HG02678 (cell line): ENCODE data around the gene SPTBN1.

Experiments used
- ATAC-seq: cut with Tn5 transposase; IDR thresholded peaks from one replicate; pipeline ENCODE4 v1.9.1; 2021; ENCODE audit warnings: mild to moderate bottlenecking, moderate library complexity; ENCODE audit not compliant: unreplicated experiment

SPTBN1 gene

DNA sequence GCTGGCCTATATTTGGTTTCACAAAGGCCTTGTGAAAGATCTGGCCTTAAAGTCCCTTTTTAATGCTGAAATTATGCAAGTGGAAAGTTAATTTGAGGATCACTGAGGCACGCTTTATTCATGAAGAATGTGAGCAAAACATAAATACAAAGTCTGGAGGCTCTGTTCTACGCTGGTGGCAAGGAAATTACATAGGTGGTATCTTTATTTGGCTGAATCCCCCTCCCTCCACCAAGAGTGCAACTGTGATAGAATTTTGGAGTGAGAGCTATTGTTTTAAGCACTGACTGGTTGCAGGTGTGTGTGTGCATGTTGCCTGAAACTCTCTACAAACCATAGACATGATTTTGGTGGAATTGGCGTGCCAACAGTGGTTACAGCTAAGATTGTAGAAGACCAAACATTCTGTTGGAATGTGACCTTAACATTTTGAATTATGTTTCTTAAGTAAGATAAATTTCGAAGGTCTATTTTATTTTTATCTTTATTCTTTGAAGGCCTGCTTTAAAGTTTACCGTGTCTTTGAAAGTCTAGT is 114.3 kb downstream of the SPTBN1 start:
- ATAC-seq, result no peak

DNA sequence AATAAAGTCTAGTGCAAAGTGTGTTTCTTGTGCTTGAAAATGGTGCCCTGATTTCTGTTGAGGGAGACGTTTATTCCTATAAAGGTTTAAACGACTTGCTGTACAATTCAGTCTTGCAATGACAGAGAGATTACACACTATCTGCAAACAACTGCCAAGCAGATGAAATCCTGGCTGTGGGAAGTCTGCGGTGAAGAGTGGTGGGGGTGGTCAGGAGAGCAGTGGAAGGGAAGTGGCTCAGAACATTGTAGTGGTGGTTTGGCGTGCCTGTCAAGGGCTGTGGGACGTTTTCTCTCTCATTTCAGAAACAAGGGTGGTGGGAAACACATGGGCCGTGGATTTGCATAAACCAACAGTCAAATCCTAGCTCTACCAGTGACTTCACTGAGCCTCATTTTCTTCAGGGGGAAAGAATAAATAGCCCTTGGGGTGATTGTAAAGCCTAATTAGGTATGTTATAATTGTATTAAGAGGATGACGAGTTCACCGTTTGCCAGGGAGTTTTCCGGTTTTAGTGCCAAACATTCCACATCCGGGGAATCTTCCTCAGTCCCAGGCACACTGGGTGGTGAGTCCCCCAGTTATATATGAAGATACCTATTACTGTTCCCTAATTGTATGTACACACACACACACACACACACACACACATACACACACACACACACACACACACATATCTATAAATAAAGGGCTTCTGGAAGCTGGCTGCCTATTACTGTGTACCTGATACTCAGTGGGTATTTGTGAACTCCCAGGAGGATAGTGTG is 115.0 kb downstream of the SPTBN1 start:
- ATAC-seq, result peak; percentile 66

DNA sequence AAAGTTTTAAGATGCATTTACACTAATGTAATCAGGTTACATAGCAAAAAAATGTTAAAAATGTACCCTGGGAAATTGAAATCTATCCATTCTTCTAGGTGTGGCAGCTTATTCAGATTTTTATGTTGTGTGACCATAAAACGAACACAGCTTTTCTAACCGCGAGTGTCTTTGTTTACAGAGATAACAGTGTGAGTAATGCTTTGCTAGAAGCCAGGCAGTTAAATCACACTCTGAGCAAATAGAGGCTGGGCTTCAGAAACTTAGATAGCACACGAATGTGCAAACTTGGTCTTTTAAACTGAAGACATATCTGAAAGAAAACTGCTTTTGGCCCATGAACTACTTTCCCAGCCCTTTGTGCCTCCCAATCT is 116.1 kb downstream of the SPTBN1 start:
- ATAC-seq, result no peak

DNA sequence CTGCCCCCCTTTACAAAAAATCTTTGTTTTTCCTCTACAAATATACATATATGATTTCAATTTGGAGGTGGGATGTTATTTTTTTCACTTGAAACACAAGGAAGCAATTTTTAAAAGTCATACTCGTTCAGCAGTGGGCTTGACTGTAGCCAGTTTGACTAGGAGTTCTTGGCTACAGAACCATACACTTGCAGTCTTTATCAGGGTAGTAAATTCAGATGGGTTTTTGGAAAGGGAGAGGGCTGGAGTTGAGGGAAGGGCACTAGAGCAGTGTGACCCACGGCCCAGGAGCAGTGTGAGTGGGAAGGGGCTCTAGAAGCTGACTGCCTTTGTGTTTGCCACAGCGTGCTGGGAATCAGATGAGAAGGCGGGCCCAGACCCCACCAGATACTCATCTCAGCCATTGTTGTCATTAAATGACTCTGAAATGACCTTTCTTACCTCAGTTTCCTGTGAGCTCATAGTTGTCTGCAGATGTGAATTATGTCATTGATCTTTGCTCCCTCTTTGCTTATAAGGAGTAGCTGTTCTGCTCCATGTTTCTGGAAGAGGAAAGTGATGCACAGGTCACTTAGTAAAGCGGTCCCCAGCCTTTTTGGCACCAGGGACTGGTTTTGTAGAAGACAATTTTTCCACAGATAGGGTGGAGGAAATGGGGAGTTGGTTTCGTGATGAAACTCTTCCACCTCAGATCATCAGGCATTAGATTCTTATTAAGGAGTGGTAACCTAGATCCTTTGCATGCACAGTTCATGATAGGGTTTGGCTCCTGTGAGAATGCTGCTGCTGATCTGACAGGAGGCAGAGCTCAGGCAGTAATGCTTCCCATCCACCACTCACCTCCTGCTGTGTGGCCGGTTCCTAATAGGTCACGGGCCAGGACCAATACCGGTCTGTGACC is 116.8 kb downstream of the SPTBN1 start:
- no peak for ATAC-seq

DNA sequence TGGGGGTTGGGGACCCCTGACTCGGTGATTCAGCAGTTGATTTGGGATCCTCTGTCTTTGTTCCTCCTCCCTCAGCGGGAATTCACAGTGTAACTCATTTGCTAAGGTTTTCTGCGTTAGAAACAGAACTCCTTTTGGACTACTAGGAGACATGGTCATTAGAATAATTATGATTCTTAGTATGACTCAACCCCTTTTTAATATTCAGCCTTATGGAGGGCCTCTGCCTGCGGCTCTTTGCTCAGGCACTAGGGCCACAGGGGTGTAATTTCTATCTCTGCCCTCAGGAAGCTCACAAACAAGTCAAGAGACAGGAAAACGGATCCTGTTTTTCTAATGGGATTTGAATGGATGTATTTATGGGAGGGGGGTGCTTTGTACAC is 117.4 kb downstream of the SPTBN1 start:
- no peak for ATAC-seq

DNA sequence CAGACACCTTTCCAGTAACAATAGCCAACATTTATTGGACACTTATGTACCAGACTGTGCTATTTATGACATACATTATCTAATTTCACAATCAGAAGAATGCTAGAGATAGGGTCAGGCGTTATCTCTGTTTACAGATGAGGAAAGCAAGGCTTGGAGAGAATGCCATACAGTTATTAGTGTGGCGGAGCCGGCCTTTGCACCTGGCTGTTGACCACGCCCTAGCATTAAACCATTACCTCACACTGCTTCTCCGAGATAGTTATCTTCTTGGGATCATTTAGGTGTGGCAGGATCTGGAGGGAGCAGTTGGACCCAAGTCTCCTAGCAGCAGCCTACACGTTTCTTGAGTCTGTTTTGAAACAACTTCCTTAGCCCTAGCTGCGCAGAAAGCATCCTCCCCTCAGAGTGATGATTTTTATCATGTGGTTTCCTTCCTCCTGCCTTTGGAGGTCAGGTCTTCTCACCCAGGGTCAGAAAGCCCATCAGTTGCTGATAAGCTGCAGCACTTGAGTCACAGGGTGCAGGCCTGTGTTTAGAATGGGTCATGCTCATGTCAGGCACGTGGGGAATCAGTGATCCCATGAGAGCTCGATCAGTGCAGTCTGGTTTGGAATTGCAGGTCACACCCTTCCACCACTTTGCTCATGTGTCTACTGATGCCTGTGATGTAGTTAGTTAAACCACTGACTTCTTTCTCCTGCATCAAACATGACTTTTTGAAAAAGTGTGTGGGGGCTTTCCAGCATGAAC is 118.2 kb downstream of the SPTBN1 start:
- peak; percentile 35 for ATAC-seq

DNA sequence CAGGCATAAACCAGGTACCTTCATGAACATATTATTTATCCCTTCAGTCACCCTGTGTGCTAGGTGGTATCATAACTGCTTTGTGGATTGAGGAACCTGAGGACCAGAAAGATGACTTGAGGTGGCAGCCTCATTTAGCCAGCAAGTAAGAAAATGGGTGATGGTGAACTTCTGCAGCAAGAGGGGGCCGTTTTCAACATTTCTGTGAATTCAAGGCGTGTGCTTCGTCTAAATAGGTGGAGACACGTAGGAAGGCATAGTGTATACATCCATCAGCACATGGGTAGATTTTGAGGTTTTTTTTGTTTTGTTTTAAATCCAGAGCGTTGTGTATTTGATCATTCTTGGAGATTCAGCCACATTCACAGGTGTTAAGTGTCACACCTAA is 118.7 kb downstream of the SPTBN1 start:
- ATAC-seq, result peak; percentile 0

DNA sequence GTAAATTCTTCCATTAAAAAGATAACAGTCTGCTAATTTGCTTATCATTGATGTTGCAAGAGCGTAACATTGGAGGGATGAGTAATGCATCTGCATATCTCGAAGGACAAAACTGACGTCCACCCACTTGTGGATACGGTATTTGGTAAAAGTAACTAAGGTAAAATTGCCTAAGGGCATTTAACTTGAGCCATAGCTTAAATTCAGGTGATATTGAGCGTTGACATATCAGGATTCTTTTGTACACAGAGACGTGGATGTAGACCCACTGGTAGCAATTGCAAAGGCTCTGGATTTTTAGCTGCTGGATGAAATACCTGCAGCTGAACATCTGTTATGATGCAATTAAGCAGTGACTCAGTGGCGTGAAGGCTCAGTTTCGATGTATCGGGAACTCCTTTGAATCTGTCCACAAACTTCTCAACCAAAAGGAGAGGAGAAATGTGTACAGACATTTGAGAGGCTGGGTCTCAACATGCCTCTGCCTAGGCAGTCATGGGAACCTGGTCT is 119.3 kb downstream of the SPTBN1 start:
- no peak for ATAC-seq

DNA sequence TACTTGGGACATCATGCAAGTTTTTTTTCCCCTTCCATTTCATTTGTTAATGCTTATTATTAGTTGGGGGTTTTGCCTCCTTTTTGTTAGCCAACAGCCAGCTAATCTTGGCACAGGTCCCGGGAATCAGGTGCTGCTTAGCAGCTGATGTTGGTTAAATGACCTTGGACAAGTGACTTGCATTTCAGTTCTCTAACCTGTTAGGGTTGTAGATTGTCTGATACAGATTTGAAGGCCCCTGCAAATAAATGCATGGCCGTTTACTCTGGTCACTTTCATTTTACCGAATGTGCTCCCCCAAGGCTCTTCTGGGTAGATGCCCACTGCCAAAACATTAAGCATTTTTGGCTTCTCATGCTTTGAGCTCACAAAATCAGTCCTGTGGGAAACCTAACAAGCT is 120.9 kb downstream of the SPTBN1 start:
- no peak for ATAC-seq

DNA sequence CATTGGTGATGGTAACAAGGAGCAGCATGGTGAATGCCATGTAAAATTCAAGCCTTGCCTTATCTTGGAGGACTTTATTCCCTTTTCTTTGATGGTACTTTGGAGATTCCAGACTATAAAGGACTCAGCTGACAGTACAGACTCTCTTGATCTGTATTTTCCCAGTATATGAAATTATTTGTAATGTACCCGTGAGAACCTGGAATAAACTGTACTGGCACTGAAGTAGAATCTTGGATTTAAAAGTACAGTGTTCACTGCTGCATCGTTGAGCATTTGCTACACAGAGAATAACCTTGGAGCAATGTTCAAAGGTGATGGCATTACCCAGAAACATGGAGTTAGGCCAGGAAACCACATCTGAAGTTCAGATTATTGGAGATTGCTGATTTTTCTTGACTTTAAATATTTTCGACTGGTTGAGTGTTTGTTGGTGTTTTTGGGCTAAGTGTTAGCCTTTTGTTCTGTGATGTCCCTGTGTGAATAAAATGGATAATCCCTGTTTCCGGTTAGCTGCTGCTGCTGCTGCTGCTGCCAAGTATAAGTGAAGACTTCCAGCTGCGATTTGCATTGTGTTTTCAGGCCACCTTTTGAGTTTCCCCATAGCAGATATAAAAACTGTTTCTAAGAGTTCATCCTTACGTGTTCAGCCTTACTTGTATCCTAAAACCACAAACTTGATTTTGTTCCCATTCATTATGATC is 122.0 kb downstream of the SPTBN1 start:
- no peak for ATAC-seq

DNA sequence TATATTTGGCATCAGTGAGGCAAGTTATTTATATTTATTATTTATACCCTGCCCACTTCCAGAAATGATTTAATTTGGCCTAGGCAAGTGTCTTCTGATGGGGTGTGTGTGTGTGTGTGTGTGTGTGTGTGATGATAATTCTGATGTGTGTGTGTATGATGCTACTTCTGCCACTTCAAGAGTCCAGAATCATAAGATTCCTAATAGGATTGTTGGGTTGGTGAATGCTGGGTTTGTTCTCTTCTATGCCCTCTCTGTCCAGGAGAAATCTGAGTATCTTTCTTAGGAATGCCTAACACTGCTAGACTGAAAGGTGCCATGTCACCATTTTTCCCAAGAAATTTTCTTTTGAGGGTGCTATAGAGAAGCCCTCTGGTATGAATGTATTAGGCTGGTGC is 122.5 kb downstream of the SPTBN1 start:
- ATAC-seq, result no peak

DNA sequence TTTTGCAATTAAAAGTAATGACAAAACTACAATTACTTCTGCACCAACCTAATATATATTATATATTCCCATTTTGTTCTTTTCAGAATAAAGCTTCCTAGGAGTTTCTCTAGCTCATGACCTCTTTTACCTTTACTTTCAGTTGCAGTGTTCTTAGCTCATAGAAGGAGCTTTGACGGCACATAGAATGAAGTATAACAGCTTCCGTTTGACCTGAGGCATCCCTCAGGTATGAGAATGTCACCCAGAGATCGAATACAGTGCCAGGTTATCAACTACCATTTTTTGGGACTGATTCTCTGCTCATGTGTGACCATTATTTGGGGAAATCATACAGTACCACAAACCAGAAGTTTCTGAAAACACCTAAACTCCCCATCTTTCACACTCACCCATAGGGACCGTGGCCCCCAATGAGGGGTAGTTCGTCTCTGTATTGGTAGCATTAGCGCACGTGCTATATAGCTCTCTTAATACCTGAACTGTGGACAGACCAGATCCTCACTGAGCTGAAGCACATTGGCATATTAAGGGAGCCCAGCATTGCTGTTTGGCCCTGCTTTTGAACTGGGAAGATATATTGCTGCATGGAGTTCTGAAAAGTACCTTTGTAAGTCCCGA is 123.0 kb downstream of the SPTBN1 start:
- no peak for ATAC-seq

DNA sequence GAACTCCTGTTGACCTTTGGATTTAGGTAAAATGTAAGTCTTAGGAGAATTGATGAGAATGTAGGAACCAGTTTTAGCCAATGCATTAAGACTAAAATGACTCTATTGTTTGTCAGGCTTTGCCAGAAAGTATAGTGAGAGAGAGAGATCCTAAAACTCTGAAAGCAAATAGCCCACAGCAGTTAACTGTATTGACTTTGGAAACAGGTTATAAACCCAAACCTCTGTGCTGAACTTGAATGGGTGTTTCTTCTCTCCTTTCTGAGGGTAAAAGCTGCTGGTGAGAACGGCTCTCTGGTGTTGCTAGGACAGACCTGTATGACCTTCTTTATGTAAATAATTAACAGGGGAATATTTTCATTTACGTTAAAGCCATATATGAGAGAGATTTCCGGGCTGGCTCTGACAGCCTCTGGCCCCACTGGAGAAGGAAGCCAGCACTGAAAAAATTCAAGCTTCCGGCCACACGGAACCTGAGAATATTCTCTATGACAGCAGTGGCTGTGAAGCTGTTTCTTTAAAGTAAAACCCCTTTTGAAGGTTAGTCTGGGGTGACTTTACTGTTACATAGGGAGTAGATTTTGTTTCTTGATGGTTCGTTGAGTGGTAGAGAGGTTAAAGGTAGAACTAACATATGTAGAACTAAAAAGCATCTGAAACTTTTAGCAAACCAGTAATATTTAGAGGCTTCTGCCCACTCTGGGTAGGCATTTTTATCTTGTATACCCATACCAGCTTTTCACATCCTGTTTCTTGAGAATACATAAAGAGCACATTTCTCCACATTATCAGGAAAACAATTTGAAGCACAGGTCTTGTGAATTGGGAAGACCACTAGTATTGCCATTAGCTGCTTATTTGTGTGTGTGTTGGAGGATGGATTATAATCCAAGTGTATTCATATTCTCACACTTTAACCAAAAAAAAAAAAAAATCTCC is 123.8 kb downstream of the SPTBN1 start:
- peak; percentile 82 for ATAC-seq

DNA sequence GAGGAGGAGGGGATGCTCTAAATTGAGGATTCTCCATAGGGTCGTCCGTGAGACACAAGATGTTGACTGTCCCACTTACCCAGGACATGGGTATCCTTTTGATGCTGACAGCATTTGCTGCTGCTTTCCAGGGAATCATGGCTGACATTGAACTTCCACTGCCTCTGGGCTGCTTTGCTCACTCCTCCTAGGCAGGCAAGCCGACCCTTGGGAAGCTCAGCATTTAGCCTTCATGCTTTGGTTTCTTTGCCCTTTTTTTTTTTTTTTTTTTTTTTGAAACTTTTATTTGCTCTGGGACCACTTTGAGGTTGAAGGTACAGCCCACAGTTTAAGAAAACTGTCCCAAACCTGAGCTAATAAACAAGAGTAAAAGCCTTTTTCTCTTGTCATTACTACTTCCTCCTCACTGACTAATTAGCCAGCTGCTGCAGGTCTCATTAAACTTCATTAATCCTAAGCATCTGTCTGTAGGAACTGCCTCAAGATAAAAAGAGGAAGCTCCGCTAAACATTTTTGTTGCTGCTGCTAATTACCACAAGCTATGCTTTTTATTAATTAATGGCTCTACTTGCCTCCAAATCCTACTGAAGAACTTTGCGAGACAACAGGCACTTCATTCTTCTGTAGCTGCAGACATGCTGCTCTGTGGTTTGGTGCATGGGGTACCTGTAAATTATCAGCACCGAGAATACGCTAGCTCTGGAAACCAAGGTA is 125.4 kb downstream of the SPTBN1 start:
- ATAC-seq, result no peak

DNA sequence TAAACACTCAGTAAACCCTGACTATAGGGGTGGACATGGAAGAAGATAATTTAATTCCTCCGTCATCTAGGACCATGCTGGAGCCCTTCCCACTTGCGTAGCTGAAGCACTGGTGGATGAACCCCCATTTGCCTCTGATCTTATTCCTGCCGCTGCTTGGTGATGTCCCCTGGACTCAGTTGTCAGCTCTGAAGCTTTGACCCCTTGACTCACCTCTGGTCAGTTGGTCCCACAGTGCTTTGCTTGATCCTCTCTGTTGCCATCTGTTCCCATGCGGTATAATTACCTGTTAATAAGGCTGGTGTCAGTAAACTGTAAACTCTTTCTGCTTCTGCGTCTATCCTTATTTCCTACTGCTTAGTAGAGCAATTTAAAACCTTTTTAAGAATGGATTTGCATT is 126.9 kb downstream of the SPTBN1 start:
- no peak for ATAC-seq

DNA sequence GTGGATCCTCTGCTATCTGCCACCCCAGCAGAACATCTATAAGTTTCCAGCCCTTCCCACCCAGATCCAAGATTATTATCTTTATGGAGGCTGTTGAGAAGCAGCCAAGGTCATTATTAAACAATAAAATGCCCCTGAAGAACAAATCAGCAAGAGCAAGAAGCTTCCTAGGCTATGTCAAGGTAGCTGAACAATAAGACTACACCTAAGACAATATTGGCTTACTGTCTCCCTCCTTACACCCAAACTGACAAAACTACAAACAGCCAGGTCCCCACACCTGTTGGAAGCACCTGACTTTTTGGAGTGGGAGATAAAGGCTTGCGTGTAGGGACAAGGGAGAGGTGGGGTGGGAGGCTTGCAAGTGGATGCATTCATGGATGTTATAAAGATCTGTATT is 128.5 kb downstream of the SPTBN1 start:
- ATAC-seq, result no peak

DNA sequence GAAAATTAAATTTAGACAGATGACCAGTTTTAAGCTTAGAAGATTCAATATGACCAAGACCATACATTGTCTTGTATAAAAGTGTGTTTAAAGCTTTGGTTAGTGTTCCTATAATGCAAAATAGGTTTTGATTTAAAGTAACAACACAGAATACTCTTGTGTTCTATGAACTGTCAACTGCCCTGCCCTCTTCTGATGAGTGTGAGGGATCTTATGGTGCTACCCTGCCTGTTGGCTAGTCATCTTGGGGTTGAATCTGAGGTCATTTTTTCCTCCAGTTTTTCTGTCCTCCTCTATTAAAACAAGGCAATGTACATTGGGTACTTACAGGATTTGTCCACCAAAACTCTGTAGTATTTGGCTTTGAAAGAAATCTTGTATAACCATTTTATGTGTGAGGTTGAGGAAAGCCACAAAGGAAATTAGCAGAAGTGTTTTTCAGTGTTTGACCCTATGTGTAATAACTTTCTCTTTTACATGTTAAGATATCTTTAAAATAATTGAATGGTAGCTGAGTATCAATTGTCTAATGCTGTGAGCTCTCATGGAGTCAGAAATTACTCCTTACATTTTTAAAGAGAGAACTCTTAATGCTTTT is 129.1 kb downstream of the SPTBN1 start:
- ATAC-seq, result no peak

DNA sequence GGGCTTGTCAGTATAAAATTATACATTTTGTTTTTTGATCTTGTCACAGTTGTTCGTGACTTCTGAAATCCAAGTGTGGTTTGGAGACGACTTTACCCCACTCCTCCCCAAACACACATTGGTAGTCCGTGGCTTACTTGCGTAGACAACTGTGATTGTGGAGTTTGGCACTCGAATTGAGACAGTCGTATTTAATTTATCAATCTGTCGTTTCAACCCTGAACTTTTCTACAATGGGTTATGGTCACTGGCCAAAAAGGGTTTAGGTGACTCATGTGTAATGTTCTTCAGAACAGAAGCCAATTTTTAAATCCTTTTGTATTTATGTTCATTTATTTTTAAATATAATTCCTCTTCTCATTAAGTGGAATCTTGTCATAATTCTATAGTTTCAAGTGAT is 129.9 kb downstream of the SPTBN1 start:
- no peak for ATAC-seq
